CD4-positive, alpha-beta memory T cell (primary cell): ENCODE results near the gene PPDPF. TPM values are rescaled to one million over a fixed set of nuclear protein-coding genes. Genes with fewer than 3 reads are reported as not detected.

Experiments used
- CTCF ChIA-PET: fragments of 350-600 bp; sonication (Branson Sonifier 250); formaldehyde crosslinking; loops from one replicate; lab custom pipeline; 2021; ENCODE audit warnings: inconsistent platforms; ENCODE audit not compliant: partially characterized antibody; lab: Charles Lee
- POLR2A ChIA-PET: fragments of 350-600 bp; sonication (Branson Sonifier 250); formaldehyde crosslinking; loops from one replicate; lab custom pipeline; 2021; ENCODE audit not compliant: partially characterized antibody; lab: Charles Lee
- DNase-seq, 5 donors: peaks; one replicate each; pipeline versions ENCODE4 v3.0.0 to v3.0.0-alpha.2; 2020 to 2022; ENCODE audit warnings: mixed read lengths in 1 of 5
- H3K27ac ChIP-seq: one replicate; pipeline ENCODE4 v1.7.0; 2013; ENCODE audit warnings: low read depth, low read length
- H3K27me3 ChIP-seq: 2 replicates; pipeline ENCODE4 v1.7.0; 2013; ENCODE audit warnings: mild to moderate bottlenecking, low read length, moderate library complexity; ENCODE audit not compliant: insufficient read depth
- H3K36me3 ChIP-seq: 2 replicates; pipeline ENCODE4 v1.7.0; 2013; ENCODE audit warnings: mild to moderate bottlenecking, low read length, moderate library complexity; ENCODE audit not compliant: insufficient read depth
- H3K4me1 ChIP-seq: 2 replicates; pipeline ENCODE4 v1.7.0; 2013; ENCODE audit warnings: mild to moderate bottlenecking, low read length, moderate library complexity; ENCODE audit not compliant: insufficient read depth
- H3K4me3 ChIP-seq, 2 donors: one replicate each; pipeline ENCODE4 v1.7.0; 2013; ENCODE audit warnings: low read length in 2 of 2, mild to moderate bottlenecking in 1 of 2
- H3K9me3 ChIP-seq, 2 donors: one replicate each; pipeline ENCODE4 v1.7.0; 2013; ENCODE audit warnings: low read length in 2 of 2, control low read depth in 1 of 2; ENCODE audit not compliant: control insufficient read depth in 1 of 2
- H3K27ac Mint-ChIP-seq, 7 donors: one replicate each; pipeline ENCODE4 v1.8.0; 2020 to 2021; ENCODE audit warnings: mixed read lengths in 7 of 7, mild to moderate bottlenecking in 6 of 7, inconsistent platforms in 3 of 7, moderate library complexity in 3 of 7
- H3K27me3 Mint-ChIP-seq, 2 donors: one replicate each; pipeline ENCODE4 v1.8.0; 2020 to 2021; ENCODE audit warnings: mixed read lengths in 2 of 2
- H3K36me3 Mint-ChIP-seq, 2 donors: one replicate each; pipeline ENCODE4 v1.8.0; 2020 to 2021; ENCODE audit warnings: mixed read lengths in 2 of 2, inconsistent platforms in 1 of 2, mild to moderate bottlenecking in 1 of 2
- H3K4me1 Mint-ChIP-seq, 4 donors: one replicate each; pipeline ENCODE4 v1.8.0; 2020 to 2021; ENCODE audit warnings: mixed read lengths in 4 of 4, mild to moderate bottlenecking in 1 of 4
- H3K4me3 Mint-ChIP-seq, 8 donors: one replicate each; pipeline ENCODE4 v1.8.0; 2020 to 2021; ENCODE audit warnings: mixed read lengths in 8 of 8, mild to moderate bottlenecking in 7 of 8, moderate library complexity in 6 of 8, inconsistent platforms in 3 of 8
- H3K9me3 Mint-ChIP-seq, 8 donors: one replicate each; pipeline ENCODE4 v1.8.0; 2020 to 2021; ENCODE audit warnings: mixed read lengths in 8 of 8, mild to moderate bottlenecking in 5 of 8, inconsistent platforms in 3 of 8, moderate library complexity in 1 of 8
- intact Hi-C: fragments of 100-400 bp; cut with micrococcal nuclease; formaldehyde crosslinking; loops from one replicate; pipeline ENCODE4 v1.15.1; 2023
- polyA plus RNA-seq, 2 donors: library from polyadenylated mRNA; unstranded; fragments of 300-500 nt; fragmentation: Illumina TruSeq; gene quantifications; one replicate each; pipeline ENCODE4 v1.2.3, GENCODE V29; 2021
- total RNA-seq, 2 experiments: library from RNA; stranded (reverse); gene quantifications; one replicate each; pipeline ENCODE4 v1.2.3, GENCODE V29; 2021

The PPDPF gene
- total and polyA plus RNA-seq, 4 experiments from 2014 or later: 29.4 to 229 (median 180) TPM

GRCh38 chr20:63565021-63565698 lies 44.6 kb downstream of the PPDPF start:
- Mint-ChIP-seq H3K27me3 (no peaks in the 10 kb centered on the region), H3K9me3 (no peaks in the 10 kb centered on the region), H3K36me3 (peaks cover 3 to 5% of the 10 kb centered on the region in 2 donors), H3K4me1 (peaks cover 6 to 31% (median 18%) of the 10 kb centered on the region in 4 donors), H3K4me3 (no peak overlapping the region), H3K27ac (no peak overlapping the region)
- H3K27ac ChIP-seq: no peak overlapping the region
- H3K9me3 ChIP-seq: no peaks in the 10 kb centered on the region
- CTCF ChIA-PET: no interaction called here
- H3K4me1 ChIP-seq: peaks cover 27% of the 10 kb centered on the region
- peaks cover 14% of the 10 kb centered on the region for H3K36me3 ChIP-seq
- intact Hi-C loops: no loop called here
- POLR2A ChIA-PET: interaction anchor here (1.3 kb wide), 1 partner anchor 12 kb away, joined by 6 read pairs; no protein-coding TSS in a partner anchor
- H3K4me3 ChIP-seq: no peak overlapping the region
- H3K27me3 ChIP-seq: no peaks in the 10 kb centered on the region
- no peak for DNase-seq

GRCh38 chr20:63565699-63566335 lies 45.3 kb downstream of the PPDPF start:
- Histone ChIP-seq H3K9me3 (no peaks in the 10 kb centered on the region), H3K4me1 (peaks cover 27% of the 10 kb centered on the region), H3K27me3 (no peaks in the 10 kb centered on the region), H3K4me3 (no peak overlapping the region), H3K36me3 (peaks cover 8% of the 10 kb centered on the region), H3K27ac (no peak overlapping the region)
- no peak overlapping the region for H3K27ac Mint-ChIP-seq
- peaks cover 0 to 1% of the 10 kb centered on the region in 2 donors for H3K36me3 Mint-ChIP-seq
- H3K27me3 Mint-ChIP-seq: no peaks in the 10 kb centered on the region
- POLR2A ChIA-PET: interaction anchor here (0.9 to 2.3 kb wide), 3 partner anchors 11 to 70 kb away, joined by 4 to 7 read pairs (median 6); no protein-coding TSS in a partner anchor
- intact Hi-C loops: no loop called here
- CTCF ChIA-PET: interaction anchor here (0.5 kb wide), 1 partner anchor 287 kb away, joined by 3 read pairs; no protein-coding TSS in a partner anchor
- DNase-seq: no peak
- no peak overlapping the region for H3K4me3 Mint-ChIP-seq
- H3K4me1 Mint-ChIP-seq: peaks cover 6 to 31% (median 18%) of the 10 kb centered on the region in 4 donors
- H3K9me3 Mint-ChIP-seq: no peaks in the 10 kb centered on the region

- H3K27ac ChIP-seq: no peak overlapping the region
- no peak overlapping the region for H3K4me3 ChIP-seq
- no peaks in the 10 kb centered on the region for H3K27me3 ChIP-seq
- DNase-seq: no peak
- Mint-ChIP-seq H3K4me3 (peak overlapping the region in 3 of 8 donors; percentile 63 to 92 (median 87)), H3K4me1 (peaks cover 6 to 31% (median 18%) of the 10 kb centered on the region in 4 donors), H3K36me3 (no peaks in the 10 kb centered on the region), H3K27me3 (no peaks in the 10 kb centered on the region), H3K9me3 (no peaks in the 10 kb centered on the region), H3K27ac (peak overlapping the region in 1 of 7 donors; percentile 35)
- ChIA-PET POLR2A (interaction anchor here (0.9 to 2.4 kb wide), 9 partner anchors 11 to 142 kb away, joined by 3 to 17 read pairs (median 7); partner anchors contain the start of genes ARFRP1, PPDPF and ZGPAT), CTCF (interaction anchor here (0.5 kb wide), 1 partner anchor 286 kb away, joined by 3 read pairs; no protein-coding TSS in a partner anchor)
- peaks cover 27% of the 10 kb centered on the region for H3K4me1 ChIP-seq
- H3K36me3 ChIP-seq: peaks cover under 1% of the 10 kb centered on the region
- intact Hi-C loops: loop anchor here (1.0 kb wide), 1 partner anchor 13 kb away; no protein-coding TSS in a partner anchor
- no peaks in the 10 kb centered on the region for H3K9me3 ChIP-seq
Measured at GRCh38 chr20:63566395-63567135, 46.0 kb downstream of the PPDPF start.

- intact Hi-C loops: loop anchor here (1.0 kb wide), 1 partner anchor 14 kb away; no protein-coding TSS in a partner anchor
- CTCF ChIA-PET: no interaction called here
- no peak overlapping the region for H3K4me3 ChIP-seq
- Mint-ChIP-seq H3K4me3 (peak overlapping the region in 4 of 8 donors; percentile 63 to 92 (median 86)), H3K9me3 (no peaks in the 10 kb centered on the region), H3K27me3 (no peaks in the 10 kb centered on the region), H3K36me3 (no peaks in the 10 kb centered on the region), H3K4me1 (peaks cover 6 to 31% (median 18%) of the 10 kb centered on the region in 4 donors), H3K27ac (peak overlapping the region in 2 of 7 donors; percentile 35 to 87)
- no peaks in the 10 kb centered on the region for H3K27me3 ChIP-seq
- no peaks in the 10 kb centered on the region for H3K9me3 ChIP-seq
- peak in 1 of 5 donors; percentile 18 for DNase-seq
- POLR2A ChIA-PET: interaction anchor here (1.0 to 2.9 kb wide), 12 partner anchors 10 to 141 kb away, joined by 3 to 17 read pairs (median 9); partner anchors contain the start of genes ARFRP1, GMEB2, PPDPF and PTK6
- peaks cover 4% of the 10 kb centered on the region for H3K36me3 ChIP-seq
- H3K4me1 ChIP-seq: peaks cover 27% of the 10 kb centered on the region
- H3K27ac ChIP-seq: no peak overlapping the region
Measured at GRCh38 chr20:63567136-63567385, 46.5 kb downstream of the PPDPF start.

GRCh38 chr20:63567386-63568169 lies 47.0 kb downstream of the PPDPF start:
- Mint-ChIP-seq H3K9me3 (no peaks in the 10 kb centered on the region), H3K4me1 (peaks cover 6 to 31% (median 18%) of the 10 kb centered on the region in 4 donors), H3K27ac (peak overlapping the region in 5 of 7 donors; percentile 57 to 87 (median 60)), H3K27me3 (no peaks in the 10 kb centered on the region), H3K36me3 (no peaks in the 10 kb centered on the region), H3K4me3 (peak overlapping the region; percentile 78 to 92 (median 84))
- Histone ChIP-seq H3K27ac (peak overlapping the region; percentile 24), H3K27me3 (no peaks in the 10 kb centered on the region), H3K9me3 (no peaks in the 10 kb centered on the region), H3K4me1 (peaks cover 28% of the 10 kb centered on the region), H3K36me3 (peaks cover 5% of the 10 kb centered on the region), H3K4me3 (peak overlapping the region; percentile 42 to 68)
- CTCF ChIA-PET: interaction anchor here (1.1 kb wide), 1 partner anchor 14 kb away, joined by 4 read pairs; no protein-coding TSS in a partner anchor
- POLR2A ChIA-PET: interaction anchor here (1.0 to 2.9 kb wide), 13 partner anchors 11 to 173 kb away, joined by 3 to 17 read pairs (median 7); partner anchors contain the start of genes ARFRP1, GMEB2, PPDPF and PTK6
- DNase-seq: peak; percentile 39 to 71 (median 57)
- intact Hi-C loops: loop anchor here (1.0 kb wide), 1 partner anchor 14 kb away; no protein-coding TSS in a partner anchor
